SK-N-SH (cell line): Measurements from ENCODE around the gene IPCEF1.

Experiments used
- CHD2 ChIP-seq: fragments of 150-350 bp; IDR thresholded peaks from 2 replicates; pipeline ENCODE4 v1.6.1; 2018; ENCODE audit warnings: low read length; ENCODE audit not compliant: partially characterized antibody
- ELF1 ChIP-seq: IDR thresholded peaks from 2 replicates; pipeline ENCODE4 v1.4.0; 2012
- EP300 ChIP-seq, 2 experiments: IDR thresholded peaks; 2 replicates each; pipeline versions ENCODE4 v1.4.0 to v1.6.1; 2012; ENCODE audit warnings: borderline replicate concordance in 1 of 2, low read depth in 1 of 2, low read length in 1 of 2
- MXI1 ChIP-seq: IDR thresholded peaks from 2 replicates; pipeline ENCODE4 v1.6.1; 2012; ENCODE audit warnings: mild to moderate bottlenecking, low read depth, low read length, improper control_type of control experiment
- POLR2AphosphoS5 ChIP-seq: IDR thresholded peaks from 2 replicates; pipeline ENCODE4 v1.6.1; 2012; ENCODE audit warnings: low read depth, low read length
- TF ChIP-seq, protein P1 (sequence below): fragments of 200-600 bp; sonication (generic); IDR thresholded peaks from 2 replicates; pipeline ENCODE4 v1.6.1; 2017; ENCODE audit warnings: antibody characterized with exemption, mild to moderate bottlenecking, moderate library complexity

DNA sequence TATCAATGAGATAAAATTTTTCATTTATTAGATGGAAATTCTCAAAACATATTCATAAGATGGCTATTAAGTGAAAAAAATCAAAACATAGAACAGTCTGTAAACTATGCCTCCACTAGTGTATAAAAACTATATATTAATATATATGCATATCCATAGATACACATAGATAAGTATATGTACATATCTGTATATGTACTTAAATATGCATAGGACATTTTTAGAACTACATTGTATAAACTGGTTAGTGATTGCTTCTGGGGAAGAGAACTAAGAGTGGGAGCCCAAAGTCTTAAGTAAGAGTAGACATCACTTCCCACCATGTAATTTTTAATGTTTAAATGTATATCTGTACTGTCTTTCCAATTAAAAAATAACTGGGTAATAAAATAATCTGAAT, 31.5 kb downstream of the IPCEF1 start:
- TF ChIP-seq EP300 (IDR thresholded peaks at IDR 0.05; ENCODE audit: borderline replicate concordance in 1 of 2, low read depth in 1 of 2, low read length in 1 of 2) = no peak
- TF ChIP-seq POLR2AphosphoS5 = no peak
- TF ChIP-seq, protein P1, sequence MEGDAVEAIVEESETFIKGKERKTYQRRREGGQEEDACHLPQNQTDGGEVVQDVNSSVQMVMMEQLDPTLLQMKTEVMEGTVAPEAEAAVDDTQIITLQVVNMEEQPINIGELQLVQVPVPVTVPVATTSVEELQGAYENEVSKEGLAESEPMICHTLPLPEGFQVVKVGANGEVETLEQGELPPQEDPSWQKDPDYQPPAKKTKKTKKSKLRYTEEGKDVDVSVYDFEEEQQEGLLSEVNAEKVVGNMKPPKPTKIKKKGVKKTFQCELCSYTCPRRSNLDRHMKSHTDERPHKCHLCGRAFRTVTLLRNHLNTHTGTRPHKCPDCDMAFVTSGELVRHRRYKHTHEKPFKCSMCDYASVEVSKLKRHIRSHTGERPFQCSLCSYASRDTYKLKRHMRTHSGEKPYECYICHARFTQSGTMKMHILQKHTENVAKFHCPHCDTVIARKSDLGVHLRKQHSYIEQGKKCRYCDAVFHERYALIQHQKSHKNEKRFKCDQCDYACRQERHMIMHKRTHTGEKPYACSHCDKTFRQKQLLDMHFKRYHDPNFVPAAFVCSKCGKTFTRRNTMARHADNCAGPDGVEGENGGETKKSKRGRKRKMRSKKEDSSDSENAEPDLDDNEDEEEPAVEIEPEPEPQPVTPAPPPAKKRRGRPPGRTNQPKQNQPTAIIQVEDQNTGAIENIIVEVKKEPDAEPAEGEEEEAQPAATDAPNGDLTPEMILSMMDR = no peak
- TF ChIP-seq CHD2 = no peak
- TF ChIP-seq ELF1 = no peak
- no peak for TF ChIP-seq MXI1
